Measurements from ENCODE around the gene PHF21A.

The PHF21A gene

GRCh38 chr11:46105134-46105628, 16.1 kb downstream of the PHF21A start:
- DNase-seq = no peak
- in situ Hi-C loops (cut with HindIII; ENCODE audit: low pct_ligation_motif_present, low pct_unique_long_range_greater_than_20kb, low sequenced_read_pairs) = no loop called here

GRCh38 chr11:46102843-46103242, 18.4 kb downstream of the PHF21A start:
- no peak for DNase-seq
- in situ Hi-C loops (cut with HindIII; ENCODE audit: low pct_ligation_motif_present, low pct_unique_long_range_greater_than_20kb, low sequenced_read_pairs) = no loop called here

- in situ Hi-C loops (cut with HindIII; ENCODE audit: low pct_ligation_motif_present, low pct_unique_long_range_greater_than_20kb, low sequenced_read_pairs) = no loop called here
- DNase-seq = no peak
Observed at GRCh38 chr11:46100670-46101069, 20.6 kb downstream of the PHF21A start.

GRCh38 chr11:46099963-46100316, 21.3 kb downstream of the PHF21A start:
- in situ Hi-C loops (cut with HindIII; ENCODE audit: low pct_ligation_motif_present, low pct_unique_long_range_greater_than_20kb, low sequenced_read_pairs) = no loop called here
- peak; percentile 22 for DNase-seq

GRCh38 chr11:46090375-46090774, 30.9 kb downstream of the PHF21A start:
- DNase-seq = no peak
- in situ Hi-C loops (cut with HindIII; ENCODE audit: low pct_ligation_motif_present, low pct_unique_long_range_greater_than_20kb, low sequenced_read_pairs) = no loop called here

- in situ Hi-C loops (cut with HindIII; ENCODE audit: low pct_ligation_motif_present, low pct_unique_long_range_greater_than_20kb, low sequenced_read_pairs) = no loop called here
- DNase-seq = no peak
Observed at GRCh38 chr11:46079662-46080061, 41.6 kb downstream of the PHF21A start.

GRCh38 chr11:46075928-46076327, 45.3 kb downstream of the PHF21A start:
- DNase-seq = no peak
- in situ Hi-C loops (cut with HindIII; ENCODE audit: low pct_ligation_motif_present, low pct_unique_long_range_greater_than_20kb, low sequenced_read_pairs) = no loop called here

GRCh38 chr11:46075168-46075567, 46.1 kb downstream of the PHF21A start:
- peak; percentile 51 for DNase-seq
- in situ Hi-C loops (cut with HindIII; ENCODE audit: low pct_ligation_motif_present, low pct_unique_long_range_greater_than_20kb, low sequenced_read_pairs) = no loop called here

GRCh38 chr11:46073632-46074031, 47.6 kb downstream of the PHF21A start:
- in situ Hi-C loops (cut with HindIII; ENCODE audit: low pct_ligation_motif_present, low pct_unique_long_range_greater_than_20kb, low sequenced_read_pairs) = no loop called here
- no peak for DNase-seq

GRCh38 chr11:46072172-46072964, 48.9 kb downstream of the PHF21A start:
- DNase-seq = no peak
- in situ Hi-C loops (cut with HindIII; ENCODE audit: low pct_ligation_motif_present, low pct_unique_long_range_greater_than_20kb, low sequenced_read_pairs) = no loop called here

- in situ Hi-C loops (cut with HindIII; ENCODE audit: low pct_ligation_motif_present, low pct_unique_long_range_greater_than_20kb, low sequenced_read_pairs) = no loop called here
- no peak for DNase-seq
Observed at GRCh38 chr11:46071091-46071490, 50.2 kb downstream of the PHF21A start.

GRCh38 chr11:46069595-46069994, 51.7 kb downstream of the PHF21A start:
- in situ Hi-C loops (cut with HindIII; ENCODE audit: low pct_ligation_motif_present, low pct_unique_long_range_greater_than_20kb, low sequenced_read_pairs) = no loop called here
- DNase-seq = no peak

GRCh38 chr11:46066335-46066734, 54.9 kb downstream of the PHF21A start:
- no peak for DNase-seq
- in situ Hi-C loops (cut with HindIII; ENCODE audit: low pct_ligation_motif_present, low pct_unique_long_range_greater_than_20kb, low sequenced_read_pairs) = no loop called here

- no peak for DNase-seq
- in situ Hi-C loops (cut with HindIII; ENCODE audit: low pct_ligation_motif_present, low pct_unique_long_range_greater_than_20kb, low sequenced_read_pairs) = no loop called here
Observed at GRCh38 chr11:46065681-46066080, 55.6 kb downstream of the PHF21A start.

GRCh38 chr11:46064221-46064620, 57.0 kb downstream of the PHF21A start:
- DNase-seq = no peak
- in situ Hi-C loops (cut with HindIII; ENCODE audit: low pct_ligation_motif_present, low pct_unique_long_range_greater_than_20kb, low sequenced_read_pairs) = no loop called here

- no peak for DNase-seq
- in situ Hi-C loops (cut with HindIII; ENCODE audit: low pct_ligation_motif_present, low pct_unique_long_range_greater_than_20kb, low sequenced_read_pairs) = no loop called here
Observed at GRCh38 chr11:46063138-46063537, 58.1 kb downstream of the PHF21A start.

GRCh38 chr11:46060013-46060412, 61.2 kb downstream of the PHF21A start:
- in situ Hi-C loops (cut with HindIII; ENCODE audit: low pct_ligation_motif_present, low pct_unique_long_range_greater_than_20kb, low sequenced_read_pairs) = no loop called here
- no peak for DNase-seq

- in situ Hi-C loops (cut with HindIII; ENCODE audit: low pct_ligation_motif_present, low pct_unique_long_range_greater_than_20kb, low sequenced_read_pairs) = no loop called here
- DNase-seq = no peak
Observed at GRCh38 chr11:46057489-46057888, 63.8 kb downstream of the PHF21A start.

GRCh38 chr11:46055371-46055770, 65.9 kb downstream of the PHF21A start:
- in situ Hi-C loops (cut with HindIII; ENCODE audit: low pct_ligation_motif_present, low pct_unique_long_range_greater_than_20kb, low sequenced_read_pairs) = no loop called here
- DNase-seq = no peak

- in situ Hi-C loops (cut with HindIII; ENCODE audit: low pct_ligation_motif_present, low pct_unique_long_range_greater_than_20kb, low sequenced_read_pairs) = no loop called here
- DNase-seq = no peak
Observed at GRCh38 chr11:46051102-46051501, 70.2 kb downstream of the PHF21A start.
